Measurements from ENCODE around the gene POLR1G.

- TF ChIP-seq CTCF (IDR thresholded peaks at IDR 0.05; ENCODE audit: extremely low read depth in 1 of 2, insufficient read depth in 1 of 2, low read depth in 1 of 2, low read length in 2 of 2) (no peak), POLR2AphosphoS5 (IDR thresholded peaks at IDR 0.05; ENCODE audit: insufficient read depth, low read depth, low read length) (peak; percentile 64), POLR2A (IDR thresholded peaks at IDR 0.05; ENCODE audit: low read depth, low read length) (peak; percentile 42), FOS (IDR thresholded peaks at IDR 0.05; ENCODE audit: borderline replicate concordance, insufficient read depth, low read length) (no peak), EZH2 (IDR thresholded peaks at IDR 0.05; ENCODE audit: borderline replicate concordance, low read depth, low read length, severe bottlenecking) (no peak), MAX (IDR thresholded peaks at IDR 0.05; ENCODE audit: insufficient read depth, insufficient read length) (peak; percentile 93), GATA2 (IDR thresholded peaks at IDR 0.05; ENCODE audit: insufficient read depth, insufficient read length, low read depth, low read length) (no peak), MYC (IDR thresholded peaks at IDR 0.05; ENCODE audit: low read depth, low read length) (peak; percentile 95)
These were observed at the start of gene POLR1G for GRCh38 chr19:45406226-45407090.
